HG02588 (cell line): ENCODE measurements around the gene GNL3L.
"Not testable (repeated sequence)": the region's sequence is repeated elsewhere in the genome, so short reads cannot be mapped to it uniquely, and the experiment has no call there.

ENCODE experiments used
- ATAC-seq: cut with Tn5 transposase; IDR thresholded peaks from one replicate; pipeline ENCODE4 v1.9.1; 2021; ENCODE audit warnings: mild to moderate bottlenecking, moderate library complexity; ENCODE audit not compliant: unreplicated experiment

Gene GNL3L, protein sequence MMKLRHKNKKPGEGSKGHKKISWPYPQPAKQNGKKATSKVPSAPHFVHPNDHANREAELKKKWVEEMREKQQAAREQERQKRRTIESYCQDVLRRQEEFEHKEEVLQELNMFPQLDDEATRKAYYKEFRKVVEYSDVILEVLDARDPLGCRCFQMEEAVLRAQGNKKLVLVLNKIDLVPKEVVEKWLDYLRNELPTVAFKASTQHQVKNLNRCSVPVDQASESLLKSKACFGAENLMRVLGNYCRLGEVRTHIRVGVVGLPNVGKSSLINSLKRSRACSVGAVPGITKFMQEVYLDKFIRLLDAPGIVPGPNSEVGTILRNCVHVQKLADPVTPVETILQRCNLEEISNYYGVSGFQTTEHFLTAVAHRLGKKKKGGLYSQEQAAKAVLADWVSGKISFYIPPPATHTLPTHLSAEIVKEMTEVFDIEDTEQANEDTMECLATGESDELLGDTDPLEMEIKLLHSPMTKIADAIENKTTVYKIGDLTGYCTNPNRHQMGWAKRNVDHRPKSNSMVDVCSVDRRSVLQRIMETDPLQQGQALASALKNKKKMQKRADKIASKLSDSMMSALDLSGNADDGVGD

GRCh38 chrX:54529552-54530356 is at the start of gene GNL3L:
Gene GNL3L (plus strand): TSS chrX:54530219. CDS start chrX:54532567, 2,348 bp downstream.
- peak; percentile 81 for ATAC-seq

DNA sequence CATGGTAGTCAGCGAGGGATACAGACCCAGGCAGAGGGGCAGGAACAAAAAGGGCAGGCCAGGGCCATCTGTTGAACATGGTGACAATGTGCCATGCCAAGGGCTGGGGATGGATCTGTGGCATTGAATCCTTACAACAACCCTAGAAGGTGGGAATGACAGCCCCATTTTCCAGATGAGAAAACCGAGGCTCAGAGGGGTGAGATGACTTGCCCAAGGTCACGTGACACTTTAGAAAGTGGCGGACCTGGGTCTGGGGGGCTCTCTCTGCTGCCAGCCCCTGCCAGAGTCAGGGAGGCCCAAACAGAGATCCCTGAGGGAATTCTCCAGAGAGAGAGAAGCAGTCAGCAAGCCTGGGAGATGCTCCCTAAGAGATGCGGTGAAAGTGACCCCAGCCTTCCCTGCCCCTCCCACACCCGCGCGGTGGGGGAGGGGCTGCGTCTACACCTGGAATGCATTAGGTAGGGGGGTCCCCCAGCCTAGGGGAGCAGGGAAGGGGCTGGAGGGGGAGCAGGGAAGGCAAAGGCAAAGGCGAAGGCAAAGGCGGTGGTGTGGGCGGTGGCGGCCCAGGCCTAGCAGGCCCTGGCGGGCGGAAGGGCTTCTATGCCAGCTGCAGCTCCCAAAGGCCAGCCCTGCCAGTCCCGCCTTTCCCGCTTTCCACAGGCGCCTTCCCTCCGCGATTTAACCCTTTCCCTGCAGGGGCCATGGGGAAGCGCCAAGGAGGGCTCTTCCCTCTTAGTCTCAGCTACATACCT is 47.0 kb upstream of the GNL3L start:
- ATAC-seq = no peak

DNA sequence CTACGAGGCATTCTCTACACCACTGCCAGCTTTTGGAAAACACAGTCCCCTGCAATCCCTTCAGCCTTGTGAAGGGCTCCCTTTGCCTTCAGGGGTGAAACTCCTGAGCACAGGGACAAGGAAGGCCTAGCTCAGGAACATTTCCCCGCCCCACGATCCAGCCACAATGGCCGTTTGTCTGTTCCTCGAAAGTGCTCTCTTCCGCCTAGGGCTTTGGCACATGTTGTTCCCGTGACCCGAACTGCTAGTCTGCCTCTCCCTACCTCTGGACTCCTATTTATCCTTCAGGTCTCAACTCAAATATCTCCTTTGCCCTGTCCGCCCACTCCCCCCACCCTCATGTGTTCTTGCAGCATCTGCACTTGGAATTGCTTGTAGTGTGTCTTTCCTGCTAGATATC is 46.1 kb upstream of the GNL3L start:
- no peak for ATAC-seq

DNA sequence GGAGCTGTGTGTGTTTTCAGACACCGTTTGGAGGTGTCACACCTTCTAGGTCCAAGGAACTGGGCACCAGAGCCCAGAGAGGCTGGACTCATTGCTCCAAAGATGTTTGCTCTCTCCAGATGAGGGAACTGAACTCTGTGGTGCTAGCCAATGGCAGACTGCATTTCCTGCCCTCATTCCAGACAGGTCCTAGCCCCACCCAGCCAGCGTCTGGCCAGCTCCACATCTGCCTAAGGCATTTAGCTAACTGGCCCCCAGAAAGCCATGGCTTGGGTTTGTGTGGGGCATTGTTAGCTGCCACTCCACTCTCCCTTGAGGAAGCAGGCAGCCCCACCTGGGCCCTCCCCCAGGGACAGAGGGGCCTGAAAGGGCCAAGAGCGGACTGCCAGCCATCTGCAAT is 45.4 kb upstream of the GNL3L start:
- ATAC-seq = no peak

- ATAC-seq = not testable (repeated sequence)
These were observed 40.2 kb upstream of the GNL3L start for GRCh38 chrX:54489819-54490218.

DNA sequence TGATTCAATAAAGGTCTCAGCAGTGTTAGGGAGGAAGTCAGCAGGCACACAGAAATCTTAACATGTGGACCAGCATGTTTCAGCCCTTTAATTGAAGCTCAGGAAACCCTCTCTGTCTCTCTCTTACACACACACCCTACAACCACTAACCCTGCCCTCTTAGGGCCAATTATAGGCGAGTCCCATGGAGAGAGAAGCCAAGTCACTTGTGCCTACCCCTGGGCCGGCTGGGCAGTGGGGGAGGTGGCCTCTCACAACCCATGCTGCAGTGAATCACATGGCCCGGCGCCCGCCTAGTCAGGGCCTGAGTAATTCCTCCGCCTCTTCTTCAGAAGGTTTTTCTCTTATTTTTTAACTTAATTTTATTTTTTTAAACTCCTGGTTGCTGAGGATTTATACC is 37.7 kb upstream of the GNL3L start:
- no peak for ATAC-seq

GRCh38 chrX:54494166-54494988 is 35.6 kb upstream of the GNL3L start:
- no peak for ATAC-seq

DNA sequence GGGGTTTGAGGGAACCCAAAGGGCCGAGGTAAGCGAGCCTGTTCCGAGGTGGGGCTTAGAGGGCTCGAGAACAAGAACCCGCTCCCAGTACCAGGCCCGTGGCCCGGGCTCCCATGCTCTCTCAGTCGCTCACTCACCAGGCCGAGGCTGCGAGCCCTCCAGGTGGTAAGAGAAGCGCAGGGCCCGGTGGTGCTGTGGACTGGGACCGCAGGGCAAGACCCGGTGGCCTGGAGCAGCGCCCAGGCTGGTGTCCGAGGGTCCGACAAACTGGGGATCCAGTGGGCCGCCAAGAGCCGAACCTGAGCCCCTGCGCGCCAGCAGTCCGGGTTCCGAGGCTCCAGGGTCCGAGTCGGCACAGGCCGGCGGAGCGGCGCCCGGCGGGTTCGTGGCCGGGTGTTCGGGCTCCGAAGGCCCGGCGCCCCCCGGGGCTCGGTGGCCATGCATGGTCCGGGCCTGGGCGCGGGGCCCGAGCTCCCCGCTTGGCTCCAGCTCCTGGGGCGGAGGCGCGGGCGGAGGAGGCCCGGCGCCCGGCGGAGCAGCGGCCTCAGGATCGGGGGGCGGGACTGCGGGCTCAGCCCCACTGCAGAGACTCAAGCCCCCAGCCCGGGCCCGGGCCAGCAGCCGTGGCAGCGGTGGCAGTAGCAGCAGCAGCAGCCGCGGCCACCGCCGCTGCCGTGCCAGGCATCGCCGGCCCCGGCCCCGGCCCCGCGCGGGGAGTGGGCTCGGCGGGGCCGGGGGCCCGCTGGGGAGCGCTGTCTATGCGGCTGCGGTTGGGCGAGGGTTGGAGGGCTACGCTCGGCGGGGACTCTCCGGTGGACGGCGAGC is 34.8 kb upstream of the GNL3L start:
- ATAC-seq = no peak

DNA sequence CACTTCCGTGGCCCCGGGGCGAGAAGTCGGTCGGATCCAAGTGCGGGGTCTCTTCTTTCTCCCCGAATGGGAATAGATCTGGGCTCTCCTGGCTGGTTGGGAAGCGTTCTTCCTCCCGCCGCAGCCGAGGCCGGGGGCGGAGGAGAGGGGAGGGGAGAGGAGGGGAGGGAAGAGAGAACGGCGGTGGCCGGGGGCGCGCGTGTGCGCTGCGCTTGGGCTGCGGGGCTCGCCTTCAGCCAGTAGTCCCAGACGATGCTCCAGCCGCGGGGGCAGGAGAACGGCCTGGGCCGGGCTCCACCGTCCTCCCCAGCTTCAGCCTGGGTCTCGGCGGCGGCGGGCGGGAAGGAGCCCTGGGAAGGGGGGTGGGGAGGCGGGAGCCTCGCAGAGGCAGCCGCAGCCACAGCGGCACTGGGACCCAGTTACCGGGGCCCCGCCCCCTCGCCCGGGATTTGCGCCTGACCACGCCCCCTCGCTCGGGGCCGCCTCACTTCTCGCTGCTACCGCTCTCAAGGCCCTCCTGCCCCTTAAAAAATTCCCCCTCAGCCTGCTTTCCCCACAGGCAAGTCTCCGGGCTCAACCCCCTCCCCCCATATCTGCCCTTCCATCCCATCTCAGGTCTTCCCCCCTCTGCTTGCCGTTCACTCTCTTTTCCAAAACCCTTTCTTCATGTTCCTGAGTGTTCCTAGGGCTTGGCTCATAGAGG is 34.1 kb upstream of the GNL3L start, which contains the start of gene FGD1:
Gene FGD1 (minus strand): TSS at position 421 of the 703 bp plus-strand sequence. CDS start 802 bp downstream, outside the sequence.
- no peak for ATAC-seq

DNA sequence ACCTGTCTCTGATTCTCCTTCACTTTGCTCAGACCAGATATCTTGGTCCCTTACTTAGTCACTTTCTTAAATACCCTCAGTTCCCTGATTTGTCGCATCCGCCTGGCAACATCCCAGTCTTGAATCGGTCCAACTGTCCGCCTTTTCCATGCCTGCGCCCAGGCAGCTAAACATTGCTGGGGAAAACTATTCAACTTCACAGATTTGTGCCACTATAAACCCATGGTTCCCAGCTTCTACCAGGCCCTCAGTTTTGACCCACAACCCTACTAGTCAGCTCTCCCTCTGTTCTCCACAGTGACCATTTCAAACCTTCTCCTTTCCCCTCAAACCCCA is 33.5 kb upstream of the GNL3L start:
- no peak for ATAC-seq

GRCh38 chrX:54496936-54497335 is 33.1 kb upstream of the GNL3L start:
- ATAC-seq = no peak

GRCh38 chrX:54509400-54509799 is 20.6 kb upstream of the GNL3L start:
- no peak for ATAC-seq

DNA sequence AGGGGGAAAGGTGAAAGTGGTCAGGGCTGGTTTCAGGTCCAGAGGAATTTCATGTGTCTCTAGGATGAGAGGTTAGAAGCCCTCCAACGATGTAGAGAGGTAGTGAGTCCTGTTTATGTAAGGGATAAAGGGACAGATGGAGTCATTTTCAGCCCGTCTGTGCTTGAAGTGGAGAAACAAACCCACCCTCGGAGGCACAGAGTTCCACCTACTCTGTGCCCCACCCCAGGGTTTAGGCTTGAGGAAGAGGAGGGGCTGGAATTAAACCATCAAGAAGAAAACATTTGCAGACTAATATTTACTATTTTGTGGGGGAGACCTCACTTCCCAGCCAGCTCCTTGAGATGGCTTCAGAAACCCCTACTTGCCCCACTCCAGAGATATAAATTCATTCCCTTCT is 868 bp upstream of the GNL3L start:
- no peak for ATAC-seq

DNA sequence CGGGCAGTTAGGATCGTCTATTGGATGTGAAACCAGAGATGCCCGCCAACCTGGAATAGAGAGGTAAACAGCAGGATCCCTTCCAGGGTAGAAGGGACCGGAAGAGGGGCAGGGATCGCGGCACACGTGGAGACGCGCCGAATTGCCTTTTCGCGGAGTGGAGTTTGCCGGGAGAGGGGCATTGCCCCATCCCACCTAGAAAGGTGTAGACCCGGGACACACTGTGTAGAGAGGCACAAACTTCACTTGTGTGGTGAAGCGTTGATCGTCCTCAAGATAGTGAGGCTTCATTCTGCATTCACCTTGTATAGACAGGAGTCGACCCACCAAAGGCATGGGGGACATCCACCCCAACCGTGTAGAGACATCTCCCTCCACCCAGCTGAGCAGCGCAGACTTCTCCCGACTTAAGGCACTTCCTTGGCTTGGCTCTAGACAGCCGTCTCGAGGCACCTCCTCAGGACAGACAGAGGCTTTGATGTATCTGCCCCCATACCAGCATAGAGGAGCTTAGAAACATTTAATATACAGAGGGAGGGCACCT is 410 bp downstream of the GNL3L start:
- ATAC-seq = peak; percentile 18

GRCh38 chrX:54534271-54534670 is 4.3 kb downstream of the GNL3L start:
- no peak for ATAC-seq

- ATAC-seq = no peak
These were observed 10.3 kb downstream of the GNL3L start for GRCh38 chrX:54540289-54540688.

DNA sequence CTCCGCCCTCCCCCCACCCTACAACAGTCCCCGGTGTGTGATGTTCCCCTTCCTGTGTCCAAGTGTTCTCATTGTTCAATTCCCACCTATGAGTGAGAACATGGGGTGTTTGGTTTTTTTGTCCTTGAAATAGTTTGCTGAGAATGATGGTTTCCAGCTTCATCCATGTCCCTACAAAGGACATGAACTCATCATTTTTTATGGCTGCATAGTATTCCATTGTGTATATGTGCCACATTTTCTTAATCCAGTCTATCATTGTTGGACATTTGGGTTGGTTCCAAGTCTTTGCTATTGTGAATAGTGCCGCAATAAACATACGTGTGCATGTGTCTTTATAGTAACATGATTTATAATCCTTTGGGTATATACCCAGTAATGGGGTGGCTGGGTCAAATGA is 12.2 kb downstream of the GNL3L start:
- not testable (repeated sequence) for ATAC-seq

- ATAC-seq = no peak
These were observed 20.8 kb downstream of the GNL3L start for GRCh38 chrX:54550821-54551220.
